ENCODE results near the gene CFAP65.

The CFAP65 gene

DNA sequence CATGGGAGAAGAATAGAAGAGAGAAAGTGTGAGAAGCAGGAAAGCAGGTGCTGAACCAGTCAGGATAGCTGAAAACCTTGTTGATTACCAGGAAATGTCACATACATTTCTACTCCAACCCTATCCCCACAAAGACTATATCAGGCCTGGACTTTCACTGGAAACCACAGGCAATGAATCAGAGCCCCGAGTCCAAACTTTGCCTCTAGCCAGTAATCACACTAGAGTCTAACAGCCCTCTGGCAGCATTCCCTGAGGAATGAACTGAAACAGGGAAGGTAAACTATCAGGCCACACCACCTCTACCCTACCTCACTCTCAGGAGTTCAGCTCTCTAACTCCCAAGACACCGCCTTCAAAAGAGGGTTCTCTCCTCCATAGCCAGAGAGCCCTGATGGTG is 38.1 kb upstream of the CFAP65 start:
- Histone ChIP-seq H3K9me3 (replicated peaks; ENCODE audit: low read length) (no peaks in the 10 kb centered on the region), H3K27me3 (ENCODE audit: control insufficient read depth, insufficient read depth, low read length) (no peaks in the 10 kb centered on the region), H3K4me1 (ENCODE audit: control insufficient read depth, insufficient read depth, low read length) (no peaks in the 10 kb centered on the region), H3K9ac (ENCODE audit: low read depth, low read length) (no peak overlapping the region), H3K36me3 (ENCODE audit: insufficient read depth, low read length) (peaks cover 15% of the 10 kb centered on the region), H3K4me2 (ENCODE audit: low read length) (no peak overlapping the region), H3K4me3 (ENCODE audit: low read length) (no peak overlapping the region)

GRCh38 chr2:219078951-219079350 is 37.6 kb upstream of the CFAP65 start:
- Histone ChIP-seq H3K9me3 (replicated peaks; ENCODE audit: low read length) (no peaks in the 10 kb centered on the region), H3K36me3 (ENCODE audit: insufficient read depth, low read length) (peaks cover 15% of the 10 kb centered on the region), H3K27me3 (ENCODE audit: control insufficient read depth, insufficient read depth, low read length) (no peaks in the 10 kb centered on the region), H3K4me3 (ENCODE audit: low read length) (no peak overlapping the region), H3K4me1 (ENCODE audit: control insufficient read depth, insufficient read depth, low read length) (no peaks in the 10 kb centered on the region), H3K9ac (ENCODE audit: low read depth, low read length) (no peak overlapping the region), H3K4me2 (ENCODE audit: low read length) (no peak overlapping the region)

GRCh38 chr2:219078126-219078525 is 36.8 kb upstream of the CFAP65 start:
- Histone ChIP-seq H3K9ac (ENCODE audit: low read depth, low read length) (no peak overlapping the region), H3K27me3 (ENCODE audit: control insufficient read depth, insufficient read depth, low read length) (no peaks in the 10 kb centered on the region), H3K4me3 (ENCODE audit: low read length) (no peak overlapping the region), H3K36me3 (ENCODE audit: insufficient read depth, low read length) (peaks cover 15% of the 10 kb centered on the region), H3K4me1 (ENCODE audit: control insufficient read depth, insufficient read depth, low read length) (no peaks in the 10 kb centered on the region), H3K9me3 (replicated peaks; ENCODE audit: low read length) (no peaks in the 10 kb centered on the region), H3K4me2 (ENCODE audit: low read length) (no peak overlapping the region)

- H3K9ac ChIP-seq (ENCODE audit: low read depth, low read length): no peak overlapping the region
- no peaks in the 10 kb centered on the region for H3K27me3 ChIP-seq (ENCODE audit: control insufficient read depth, insufficient read depth, low read length)
- peaks cover 7% of the 10 kb centered on the region for H3K4me1 ChIP-seq (ENCODE audit: control insufficient read depth, insufficient read depth, low read length)
- no peaks in the 10 kb centered on the region for H3K9me3 ChIP-seq (replicated peaks; ENCODE audit: low read length)
- peaks cover 15% of the 10 kb centered on the region for H3K36me3 ChIP-seq (ENCODE audit: insufficient read depth, low read length)
- H3K4me3 ChIP-seq (ENCODE audit: low read length): no peak overlapping the region
- no peak overlapping the region for H3K4me2 ChIP-seq (ENCODE audit: low read length)
These were observed 34.9 kb upstream of the CFAP65 start for GRCh38 chr2:219076253-219076652.

- no peak overlapping the region for H3K9ac ChIP-seq (ENCODE audit: low read depth, low read length)
- peaks cover 15% of the 10 kb centered on the region for H3K36me3 ChIP-seq (ENCODE audit: insufficient read depth, low read length)
- no peak overlapping the region for H3K4me3 ChIP-seq (ENCODE audit: low read length)
- peaks cover 7% of the 10 kb centered on the region for H3K4me1 ChIP-seq (ENCODE audit: control insufficient read depth, insufficient read depth, low read length)
- no peak overlapping the region for H3K4me2 ChIP-seq (ENCODE audit: low read length)
- no peaks in the 10 kb centered on the region for H3K9me3 ChIP-seq (replicated peaks; ENCODE audit: low read length)
- H3K27me3 ChIP-seq (ENCODE audit: control insufficient read depth, insufficient read depth, low read length): no peaks in the 10 kb centered on the region
These were observed 32.3 kb upstream of the CFAP65 start for GRCh38 chr2:219073413-219074129.

GRCh38 chr2:219072741-219073250 is 31.5 kb upstream of the CFAP65 start:
- peaks cover 7% of the 10 kb centered on the region for H3K4me1 ChIP-seq (ENCODE audit: control insufficient read depth, insufficient read depth, low read length)
- H3K27me3 ChIP-seq (ENCODE audit: control insufficient read depth, insufficient read depth, low read length): no peaks in the 10 kb centered on the region
- H3K9ac ChIP-seq (ENCODE audit: low read depth, low read length): no peak overlapping the region
- H3K36me3 ChIP-seq (ENCODE audit: insufficient read depth, low read length): peaks cover 15% of the 10 kb centered on the region
- no peaks in the 10 kb centered on the region for H3K9me3 ChIP-seq (replicated peaks; ENCODE audit: low read length)
- H3K4me2 ChIP-seq (ENCODE audit: low read length): no peak overlapping the region
- no peak overlapping the region for H3K4me3 ChIP-seq (ENCODE audit: low read length)

- H3K4me1 ChIP-seq (ENCODE audit: control insufficient read depth, insufficient read depth, low read length): peaks cover 7% of the 10 kb centered on the region
- no peak overlapping the region for H3K4me2 ChIP-seq (ENCODE audit: low read length)
- H3K9me3 ChIP-seq (replicated peaks; ENCODE audit: low read length): no peaks in the 10 kb centered on the region
- no peak overlapping the region for H3K4me3 ChIP-seq (ENCODE audit: low read length)
- H3K27me3 ChIP-seq (ENCODE audit: control insufficient read depth, insufficient read depth, low read length): no peaks in the 10 kb centered on the region
- H3K9ac ChIP-seq (ENCODE audit: low read depth, low read length): no peak overlapping the region
- peaks cover 8% of the 10 kb centered on the region for H3K36me3 ChIP-seq (ENCODE audit: insufficient read depth, low read length)
These were observed 30.0 kb upstream of the CFAP65 start for GRCh38 chr2:219071131-219071816.

GRCh38 chr2:219065484-219065883 is 24.2 kb upstream of the CFAP65 start:
- no peaks in the 10 kb centered on the region for H3K4me1 ChIP-seq (ENCODE audit: control insufficient read depth, insufficient read depth, low read length)
- H3K27me3 ChIP-seq (ENCODE audit: control insufficient read depth, insufficient read depth, low read length): peaks cover 22% of the 10 kb centered on the region
- no peak overlapping the region for H3K9ac ChIP-seq (ENCODE audit: low read depth, low read length)
- no peaks in the 10 kb centered on the region for H3K36me3 ChIP-seq (ENCODE audit: insufficient read depth, low read length)
- no peak overlapping the region for H3K4me3 ChIP-seq (ENCODE audit: low read length)
- H3K4me2 ChIP-seq (ENCODE audit: low read length): no peak overlapping the region
- H3K9me3 ChIP-seq (replicated peaks; ENCODE audit: low read length): no peaks in the 10 kb centered on the region

DNA sequence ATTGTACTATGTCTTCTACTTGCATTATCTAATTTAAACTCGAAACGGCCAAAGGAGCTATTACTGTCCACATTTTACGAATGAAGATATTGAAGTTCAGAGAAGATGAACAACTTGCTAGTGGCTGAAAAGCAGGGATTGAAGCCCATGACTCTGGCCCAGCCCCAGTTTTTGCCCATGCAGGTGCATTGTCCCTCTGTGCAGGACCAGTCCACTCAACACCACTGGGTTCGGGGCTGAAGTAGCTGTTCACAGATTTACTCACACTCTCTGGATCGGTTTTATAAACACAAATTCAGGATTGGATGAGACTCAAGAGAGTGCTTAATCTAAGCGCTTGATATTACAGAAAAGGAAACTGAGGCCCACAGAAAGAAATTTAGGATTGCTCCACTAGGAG is 20.8 kb upstream of the CFAP65 start:
- H3K4me1 ChIP-seq (ENCODE audit: control insufficient read depth, insufficient read depth, low read length): peaks cover 26% of the 10 kb centered on the region
- peaks cover 54% of the 10 kb centered on the region for H3K27me3 ChIP-seq (ENCODE audit: control insufficient read depth, insufficient read depth, low read length)
- H3K36me3 ChIP-seq (ENCODE audit: insufficient read depth, low read length): no peaks in the 10 kb centered on the region
- no peak overlapping the region for H3K4me3 ChIP-seq (ENCODE audit: low read length)
- no peak overlapping the region for H3K4me2 ChIP-seq (ENCODE audit: low read length)
- no peak overlapping the region for H3K9ac ChIP-seq (ENCODE audit: low read depth, low read length)
- H3K9me3 ChIP-seq (replicated peaks; ENCODE audit: low read length): no peaks in the 10 kb centered on the region

GRCh38 chr2:219060821-219061791 is 19.8 kb upstream of the CFAP65 start, which contains the start of gene IHH:
Gene IHH, minus strand, starts transcription at chr2:219060921. Its CDS starts 454 bp downstream, at chr2:219060467.
- Histone ChIP-seq H3K27me3 (ENCODE audit: control insufficient read depth, insufficient read depth, low read length) (peaks cover 64% of the 10 kb centered on the region), H3K9me3 (replicated peaks; ENCODE audit: low read length) (no peaks in the 10 kb centered on the region), H3K9ac (ENCODE audit: low read depth, low read length) (no peak within 1 kb of the TSS), H3K4me1 (ENCODE audit: control insufficient read depth, insufficient read depth, low read length) (peaks cover 26% of the 10 kb centered on the region), H3K36me3 (ENCODE audit: insufficient read depth, low read length) (no peaks in the 10 kb centered on the region), H3K4me2 (ENCODE audit: low read length) (peak within 1 kb of the TSS; percentile 76), H3K4me3 (ENCODE audit: low read length) (peak within 1 kb of the TSS; percentile 58)
